Measurements from ENCODE around the gene SMIM21.

- no peak for TF ChIP-seq ZNF501 (tag by site-specific recombination; IDR thresholded peaks at IDR 0.05)
- no peak for TF ChIP-seq CTCF (tag by site-specific recombination; IDR thresholded peaks at IDR 0.05)
- TF ChIP-seq ZNF785 (tag by site-specific recombination; IDR thresholded peaks at IDR 0.05), result no peak
- no peak for TF ChIP-seq ZIC2 (tag by site-specific recombination; IDR thresholded peaks at IDR 0.05)
- TF ChIP-seq ZBTB49 (tag by site-specific recombination; IDR thresholded peaks at IDR 0.05; ENCODE audit: low read depth), result no peak
- no peak for TF ChIP-seq ZNF426 (tag by site-specific recombination; IDR thresholded peaks at IDR 0.05)
Measured at GRCh38 chr18:75376004-75376403, 51.5 kb downstream of the SMIM21 start.
